Measurements from ENCODE around the gene LRRC34. TPM values are rescaled to one million over a fixed set of nuclear protein-coding genes. Genes with fewer than 3 reads are reported as not detected.
A peak's percentile ranks its signal among the peaks of the same experiment; 100 is the strongest.

The LRRC34 gene
- total and polyA plus RNA-seq, 9 of the 15 experiments (the other 6 are each of a cell fraction or from before 2014, with no cell fraction given), result 0.17 to 0.30 TPM; not detected in 7

- TF ChIP-seq ZNF140 (CRISPR knock-in tag; IDR thresholded peaks at IDR 0.05) (no peak), NR2C2 (CRISPR knock-in tag; IDR thresholded peaks at IDR 0.05) (no peak), NR2C2 (tag; IDR thresholded peaks at IDR 0.05) (0 out of 2 replicates have a peak, but pooled peaks have one; percentile 32), HCFC1 (IDR thresholded peaks at IDR 0.05; ENCODE audit: low read depth, low read length) (no peak), NUFIP1 (IDR thresholded peaks at IDR 0.05; ENCODE audit: partially characterized antibody) (peak; percentile 23), ZNF668 (CRISPR knock-in tag; IDR thresholded peaks at IDR 0.05) (no peak), ZNF696 (CRISPR knock-in tag; conservative IDR thresholded peaks at IDR 0.05) (no peak), NR1H2 (CRISPR knock-in tag; IDR thresholded peaks at IDR 0.05) (0 out of 2 replicates have a peak, but pooled peaks have one; percentile 26), ZNF707 (CRISPR knock-in tag; conservative IDR thresholded peaks at IDR 0.05) (0 out of 2 replicates have a peak, but pooled peaks have one; percentile 30), HDAC2 (IDR thresholded peaks at IDR 0.05) (0 out of 2 replicates have a peak, but pooled peaks have one; percentile 35), ZC3H8 (IDR thresholded peaks at IDR 0.05) (0 out of 2 replicates have a peak, but pooled peaks have one; percentile 40), EP400 (IDR thresholded peaks at IDR 0.05) (peak; percentile 4), TGIF2 (CRISPR knock-in tag; IDR thresholded peaks at IDR 0.05) (no peak), BRD4 (IDR thresholded peaks at IDR 0.05) (peak; percentile 92), ELK3 (CRISPR knock-in tag; IDR thresholded peaks at IDR 0.05) (no peak), NRF1 (conservative IDR thresholded peaks at IDR 0.05 in 1 of 2, IDR thresholded peaks at IDR 0.05 in 1 of 2) (peak; percentile 93 to 94)
- TF ChIP-seq, protein P1, sequence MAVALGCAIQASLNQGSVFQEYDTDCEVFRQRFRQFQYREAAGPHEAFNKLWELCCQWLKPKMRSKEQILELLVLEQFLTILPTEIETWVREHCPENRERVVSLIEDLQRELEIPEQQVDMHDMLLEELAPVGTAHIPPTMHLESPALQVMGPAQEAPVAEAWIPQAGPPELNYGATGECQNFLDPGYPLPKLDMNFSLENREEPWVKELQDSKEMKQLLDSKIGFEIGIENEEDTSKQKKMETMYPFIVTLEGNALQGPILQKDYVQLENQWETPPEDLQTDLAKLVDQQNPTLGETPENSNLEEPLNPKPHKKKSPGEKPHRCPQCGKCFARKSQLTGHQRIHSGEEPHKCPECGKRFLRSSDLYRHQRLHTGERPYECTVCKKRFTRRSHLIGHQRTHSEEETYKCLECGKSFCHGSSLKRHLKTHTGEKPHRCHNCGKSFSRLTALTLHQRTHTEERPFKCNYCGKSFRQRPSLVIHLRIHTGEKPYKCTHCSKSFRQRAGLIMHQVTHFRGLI (CRISPR knock-in tag; IDR thresholded peaks at IDR 0.05), result 0 out of 2 replicates have a peak, but pooled peaks have one; percentile 15
- TF ChIP-seq, protein P2, sequence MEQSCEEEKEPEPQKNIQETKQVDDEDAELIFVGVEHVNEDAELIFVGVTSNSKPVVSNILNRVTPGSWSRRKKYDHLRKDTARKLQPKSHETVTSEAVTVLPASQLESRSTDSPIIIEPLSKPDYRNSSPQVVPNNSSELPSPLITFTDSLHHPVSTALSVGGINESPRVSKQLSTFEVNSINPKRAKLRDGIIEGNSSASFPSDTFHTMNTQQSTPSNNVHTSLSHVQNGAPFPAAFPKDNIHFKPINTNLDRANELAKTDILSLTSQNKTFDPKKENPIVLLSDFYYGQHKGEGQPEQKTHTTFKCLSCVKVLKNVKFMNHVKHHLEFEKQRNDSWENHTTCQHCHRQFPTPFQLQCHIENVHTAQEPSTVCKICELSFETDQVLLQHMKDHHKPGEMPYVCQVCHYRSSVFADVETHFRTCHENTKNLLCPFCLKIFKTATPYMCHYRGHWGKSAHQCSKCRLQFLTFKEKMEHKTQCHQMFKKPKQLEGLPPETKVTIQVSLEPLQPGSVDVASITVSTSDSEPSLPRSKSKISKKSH (CRISPR knock-in tag; IDR thresholded peaks at IDR 0.05), result no peak
Measured at GRCh38 chr3:169772305-169772896, 40.3 kb downstream of the LRRC34 start (continued).
